GM18517 (cell line): Measurements from ENCODE around the gene AK4.
"Not testable (repeated sequence)": the region's sequence is repeated elsewhere in the genome, so short reads cannot be mapped to it uniquely, and the experiment has no call there.

ENCODE experiments used
- ATAC-seq: cut with Tn5 transposase; IDR thresholded peaks from one replicate; pipeline ENCODE4 v1.9.1; 2021; ENCODE audit warnings: mild to moderate bottlenecking, moderate library complexity; ENCODE audit not compliant: unreplicated experiment

Gene AK4

DNA sequence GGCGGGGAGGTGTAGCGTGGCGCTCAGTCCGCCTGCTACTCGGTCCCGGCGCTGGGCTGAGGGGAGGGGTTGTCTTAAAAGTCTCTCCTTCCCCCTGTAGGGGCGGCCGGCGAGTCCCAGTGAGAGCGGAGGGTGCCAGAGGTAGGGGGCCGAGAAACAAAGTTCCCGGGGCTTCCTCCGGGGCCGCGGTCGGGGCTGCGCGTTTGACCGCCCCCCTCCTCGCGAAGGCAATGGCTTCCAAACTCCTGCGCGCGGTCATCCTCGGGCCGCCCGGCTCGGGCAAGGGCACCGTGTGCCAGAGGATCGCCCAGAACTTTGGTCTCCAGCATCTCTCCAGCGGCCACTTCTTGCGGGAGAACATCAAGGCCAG lies at the start of gene AK4:
Gene AK4 (plus strand): TSS at position 26 of the 370 bp plus-strand sequence. CDS start 205 bp downstream, at position 231.
- ATAC-seq = peak; percentile 19

DNA sequence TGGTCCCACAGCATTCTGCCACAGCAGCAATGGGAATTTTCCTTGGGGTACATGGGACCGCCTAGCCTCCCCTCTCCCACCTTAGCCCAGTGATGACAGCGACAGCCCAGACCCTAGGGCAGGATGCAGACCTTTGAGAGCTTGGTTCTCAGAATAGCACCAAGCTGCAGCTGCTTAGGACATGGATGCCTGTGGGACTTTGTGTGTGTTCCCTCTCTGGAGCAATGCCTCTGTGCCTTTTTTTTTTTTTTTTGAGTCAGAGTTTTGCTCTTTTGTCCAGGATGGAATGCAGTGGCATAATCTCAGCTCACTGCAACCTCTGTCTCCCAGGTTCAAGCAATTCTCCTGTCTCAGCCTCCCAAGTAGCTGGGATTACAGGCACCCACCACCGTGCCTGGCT lies 44.2 kb upstream of the AK4 start:
- no peak for ATAC-seq

DNA sequence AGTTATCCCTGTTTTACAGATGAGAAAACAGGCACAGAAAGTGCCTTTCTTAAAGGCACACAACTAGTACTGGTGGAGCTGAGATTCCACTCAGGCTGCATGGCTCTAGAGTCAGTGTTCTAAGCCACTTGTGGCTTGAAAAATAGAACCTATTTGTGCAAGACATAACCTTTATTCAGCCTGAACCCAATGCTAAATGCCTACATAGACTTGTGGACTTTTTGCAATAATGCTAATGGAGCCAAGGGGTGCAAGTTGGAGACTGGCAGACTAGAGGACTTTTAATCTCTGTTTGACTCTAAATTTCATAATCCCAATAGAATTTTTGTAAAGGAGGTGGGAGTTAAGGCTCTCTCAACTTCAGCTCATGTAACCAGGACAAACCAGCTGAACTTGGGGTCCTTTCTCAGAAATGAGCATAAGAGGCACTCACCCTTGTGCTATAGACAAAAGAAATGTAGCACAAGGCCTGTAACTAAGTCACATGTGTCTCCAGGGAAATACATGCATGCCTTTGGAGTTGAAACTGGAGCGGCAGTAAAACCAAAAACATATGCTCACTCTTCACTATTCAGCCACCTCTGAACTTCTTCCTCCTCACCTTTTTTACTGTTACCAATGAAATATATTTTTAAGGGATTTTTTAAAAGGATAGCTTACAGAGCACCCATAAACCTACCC lies 43.0 kb upstream of the AK4 start:
- ATAC-seq = no peak

DNA sequence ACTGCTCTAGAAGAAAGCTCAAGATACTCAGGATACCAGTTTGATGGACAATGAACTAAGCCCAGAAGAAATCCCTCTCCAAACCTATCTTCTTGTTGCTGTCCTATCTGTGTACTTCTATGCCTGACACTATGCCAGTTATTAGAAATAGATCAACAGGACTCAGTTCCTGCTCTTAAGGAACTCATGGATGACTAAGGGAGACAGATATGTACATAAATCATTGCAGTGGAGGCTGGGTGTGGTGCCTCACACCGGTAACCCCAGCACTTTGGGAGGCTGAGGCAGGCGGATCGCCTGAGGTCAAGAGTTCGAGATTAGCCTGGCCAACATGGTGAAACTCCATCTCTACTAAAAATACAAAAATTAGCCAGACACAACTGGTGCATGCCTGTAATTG lies 42.4 kb upstream of the AK4 start:
- no peak for ATAC-seq

DNA sequence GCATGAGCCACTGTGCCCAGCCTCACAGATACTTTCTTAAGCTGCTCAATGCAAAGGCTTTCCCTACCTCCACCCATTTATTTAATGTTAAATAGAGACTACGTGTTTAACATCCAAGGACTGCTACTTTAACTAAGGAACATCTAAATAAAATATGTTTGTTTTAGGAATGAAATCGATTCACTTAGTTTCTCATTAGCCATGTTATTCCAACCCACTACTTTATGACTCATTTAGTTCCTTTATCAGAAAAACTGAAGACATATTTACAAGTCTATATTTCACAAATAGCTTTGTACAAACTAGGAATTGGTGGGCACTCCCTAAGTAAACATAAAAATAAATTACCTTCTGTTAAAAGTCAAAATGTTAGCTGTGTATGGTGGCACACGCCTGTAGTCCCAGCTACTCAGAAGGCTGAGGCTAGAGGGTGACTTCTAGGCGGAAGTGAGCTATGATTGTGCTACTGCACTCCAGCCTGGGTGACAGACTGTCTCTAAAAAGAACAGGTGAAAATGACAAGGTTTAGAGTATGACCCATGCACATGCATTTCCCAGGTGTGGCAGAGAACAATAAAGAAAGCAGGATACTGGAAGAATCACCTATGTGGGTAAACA lies 39.9 kb upstream of the AK4 start:
- no peak for ATAC-seq

DNA sequence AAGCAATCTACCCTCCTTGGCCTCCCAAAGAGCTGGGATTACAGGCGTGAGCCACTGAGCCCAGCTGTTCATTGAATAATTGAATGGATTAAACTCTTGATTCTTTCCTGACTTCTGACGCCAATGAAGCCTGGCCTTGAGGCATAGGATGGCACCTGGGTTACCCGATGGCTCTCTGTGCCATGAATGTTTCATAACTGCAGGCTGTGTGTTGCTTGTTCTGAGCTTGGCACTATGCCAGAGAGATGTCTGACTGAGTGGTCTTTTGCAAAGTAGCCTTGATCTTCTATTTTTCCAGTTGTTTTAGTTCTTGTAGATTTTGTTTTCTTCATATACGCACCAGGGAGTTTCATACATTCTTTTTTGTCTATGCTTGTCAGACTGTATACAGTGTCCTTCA lies 38.5 kb upstream of the AK4 start:
- no peak for ATAC-seq

DNA sequence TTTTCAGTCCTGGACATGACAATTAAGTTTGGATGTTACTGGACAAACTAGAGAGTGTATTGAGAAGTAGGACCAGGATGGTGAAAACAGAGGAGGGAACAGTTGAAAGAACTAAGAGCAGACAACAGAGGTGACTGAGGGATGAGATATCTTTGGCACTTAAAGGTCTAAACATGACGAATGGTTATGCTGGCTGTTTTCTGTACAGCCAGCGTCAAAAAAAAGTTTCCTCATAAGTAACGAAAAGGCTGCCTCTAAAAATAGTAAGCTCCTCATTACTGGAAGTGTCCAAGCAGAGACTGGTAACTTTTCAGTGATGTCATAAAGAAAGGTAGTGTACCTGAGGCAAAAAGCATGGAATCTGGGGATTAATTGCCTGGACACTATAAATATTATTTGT lies 35.2 kb upstream of the AK4 start:
- no peak for ATAC-seq

DNA sequence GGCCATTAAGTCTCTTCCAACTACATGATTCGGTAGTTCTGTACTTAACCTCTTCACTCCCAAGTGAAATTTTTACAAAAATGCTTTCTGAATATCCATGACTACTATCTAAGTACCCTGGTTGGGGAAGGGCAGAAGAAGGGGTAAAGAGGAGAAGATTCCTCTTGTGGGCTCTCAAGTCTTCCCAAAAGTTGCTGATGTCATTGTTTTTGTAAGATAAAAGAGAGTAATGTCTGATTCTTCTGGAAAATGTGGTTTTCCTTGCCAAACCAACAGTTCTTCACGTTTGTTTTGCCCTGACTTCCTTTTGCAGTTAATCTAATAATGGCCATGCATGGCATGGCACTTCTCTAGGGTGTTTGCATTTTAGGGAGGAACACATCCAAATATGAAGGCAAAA lies 34.7 kb upstream of the AK4 start:
- ATAC-seq = no peak

DNA sequence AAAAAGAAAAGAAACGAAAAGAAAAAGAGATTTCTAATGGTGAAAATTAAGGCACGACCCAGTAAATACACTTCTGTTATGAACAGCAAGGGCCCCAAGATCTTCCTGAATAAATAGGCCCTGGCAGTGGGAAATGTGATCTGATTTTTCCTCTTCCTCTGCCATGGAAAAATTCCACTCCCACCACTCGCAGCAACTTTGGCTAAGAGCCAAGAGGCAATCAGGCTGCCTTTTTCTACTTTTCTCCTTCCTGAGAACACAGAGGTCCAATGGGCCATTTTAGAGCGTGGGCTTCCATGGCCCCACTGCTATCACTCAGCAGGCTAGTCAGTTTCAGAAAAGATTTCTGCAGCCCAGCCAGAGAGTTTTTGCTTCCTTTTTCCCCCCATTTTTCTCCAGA lies 33.7 kb upstream of the AK4 start:
- ATAC-seq = no peak

DNA sequence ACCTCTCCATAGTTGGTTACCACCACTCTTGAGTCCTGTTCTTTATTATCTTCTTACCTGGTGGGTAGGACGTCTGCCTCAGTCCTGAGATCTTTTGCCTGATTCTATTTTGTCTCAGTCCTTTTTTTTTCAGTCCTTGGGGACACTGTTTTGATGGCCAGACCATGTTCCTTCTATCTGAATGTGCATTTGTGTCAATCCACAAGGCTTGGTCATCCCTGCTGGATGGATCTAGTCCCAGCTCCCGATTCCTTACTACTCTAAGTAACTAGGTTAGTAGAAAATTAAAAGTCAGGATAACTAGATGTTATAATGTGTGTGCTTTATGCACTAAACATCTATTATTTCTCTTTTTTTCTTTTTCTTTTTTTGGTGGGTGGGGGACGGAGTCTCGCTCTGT lies 28.1 kb upstream of the AK4 start:
- ATAC-seq = no peak

DNA sequence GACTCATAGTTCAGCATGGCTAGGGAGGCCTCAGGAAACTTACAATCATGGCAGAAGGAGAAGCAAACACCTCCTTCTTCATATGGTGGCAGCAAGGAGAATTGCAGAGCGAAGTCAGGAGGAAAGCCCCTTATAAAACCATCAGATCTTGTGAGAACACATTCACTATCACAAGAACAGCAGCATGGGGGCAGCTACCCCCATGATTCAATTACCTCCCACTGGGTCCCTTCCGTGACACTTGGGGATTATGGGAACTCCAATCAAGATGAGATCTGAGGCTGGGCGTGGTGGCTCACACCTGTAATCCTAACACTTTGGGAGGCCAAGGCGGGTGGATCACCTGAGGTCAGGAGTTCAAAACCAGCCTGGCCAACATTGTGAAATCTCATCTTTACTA lies 18.9 kb upstream of the AK4 start:
- ATAC-seq = not testable (repeated sequence)

DNA sequence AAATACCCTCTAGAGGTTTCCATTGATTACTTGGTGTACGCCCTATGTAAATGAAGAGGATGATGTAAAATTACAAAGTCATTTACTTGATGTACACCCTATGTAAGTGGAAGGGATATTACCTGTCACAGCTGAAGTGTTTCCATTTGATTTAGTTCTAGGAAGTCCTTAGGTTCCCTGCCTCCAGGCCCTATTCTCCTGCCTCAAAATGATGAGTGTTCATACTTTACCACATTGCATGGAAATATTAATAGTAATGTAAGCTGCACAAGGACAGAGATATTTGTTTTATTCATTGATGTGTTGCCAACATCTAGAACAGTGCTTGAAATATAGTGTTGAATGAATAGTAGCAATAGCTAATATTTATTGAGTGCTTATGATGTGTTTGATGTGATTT lies 9.5 kb upstream of the AK4 start:
- ATAC-seq = no peak

DNA sequence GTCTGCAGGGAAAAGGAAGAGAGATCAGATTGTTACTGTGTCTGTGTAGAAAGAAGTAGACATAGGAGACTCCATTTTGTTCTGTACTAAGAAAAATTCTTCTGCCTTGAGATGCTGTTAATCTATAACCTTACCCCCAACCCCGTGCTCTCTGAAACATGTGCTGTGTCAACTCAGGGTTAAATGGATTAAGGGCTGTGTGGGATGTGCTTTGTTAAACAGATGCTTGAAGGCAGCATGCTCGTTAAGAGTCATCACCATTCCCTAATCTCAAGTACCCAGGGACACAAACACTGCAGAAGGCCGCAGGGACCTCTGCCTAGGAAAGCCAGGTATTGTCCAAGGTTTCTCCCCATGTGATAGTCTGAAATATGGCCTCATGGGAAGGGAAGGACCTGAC lies 8.2 kb upstream of the AK4 start:
- ATAC-seq = not testable (repeated sequence)

DNA sequence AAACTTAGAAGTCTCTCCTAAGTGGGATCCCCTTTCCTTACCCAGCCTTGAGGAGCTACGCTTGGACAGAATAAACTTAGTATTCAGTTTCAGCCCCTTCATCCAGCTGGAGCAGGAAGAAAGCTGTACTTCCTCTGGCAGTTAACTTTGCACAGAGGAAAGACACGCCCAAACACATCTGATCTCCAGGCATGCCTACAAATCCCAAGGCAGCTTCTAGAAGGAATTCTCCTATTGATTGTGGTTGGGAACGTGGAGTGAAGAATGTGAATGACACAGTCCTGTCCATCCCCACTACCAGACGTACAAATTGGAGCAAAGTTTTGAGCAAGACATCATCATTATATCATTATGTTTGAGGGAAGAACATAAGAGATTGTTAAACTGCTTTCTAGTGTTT lies 6.6 kb upstream of the AK4 start:
- no peak for ATAC-seq

DNA sequence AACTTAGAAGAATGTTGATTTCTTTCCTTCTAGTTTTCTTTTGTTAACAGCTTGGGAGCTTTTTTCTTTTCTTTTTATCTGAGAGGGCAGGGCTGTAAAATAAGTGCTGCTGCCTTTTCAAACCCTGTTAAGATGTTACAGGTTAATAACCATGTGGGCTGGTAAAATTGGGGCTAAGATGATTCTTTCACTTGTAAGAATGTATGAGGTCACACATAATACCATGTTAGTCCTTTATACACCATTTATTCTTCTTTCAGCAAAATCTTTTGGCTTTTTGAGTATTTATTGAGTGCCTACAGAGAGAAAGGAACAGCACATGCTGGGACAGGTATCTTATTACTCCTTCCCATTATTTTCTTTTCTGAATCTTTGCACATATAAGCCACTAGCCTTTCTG lies 6.1 kb upstream of the AK4 start:
- ATAC-seq = no peak

DNA sequence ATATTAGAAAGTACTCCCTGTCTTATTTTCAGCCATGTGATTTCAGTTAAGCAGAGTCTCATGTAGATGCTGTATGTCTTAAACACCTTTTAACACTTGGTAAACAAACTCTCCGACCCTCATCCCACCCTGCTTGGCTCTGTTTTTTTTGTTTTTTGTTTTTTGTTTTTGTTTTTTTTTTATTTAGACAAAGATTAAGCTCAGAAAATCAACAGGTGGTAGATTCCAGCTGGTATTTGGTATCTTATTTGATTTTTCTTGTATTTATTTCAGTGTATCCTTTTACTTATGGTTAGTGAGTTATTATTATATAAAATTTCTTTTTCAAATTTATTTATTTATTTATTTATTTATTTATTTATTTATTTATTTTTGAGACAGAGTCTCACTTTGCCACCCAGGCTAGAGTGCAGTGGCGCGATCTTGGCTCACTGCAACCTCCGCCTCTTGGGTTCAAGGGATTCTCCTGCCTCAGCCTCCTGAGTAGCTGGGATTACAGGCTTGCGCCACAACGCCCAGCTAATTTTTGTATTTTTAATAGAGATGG lies 4.8 kb upstream of the AK4 start:
- ATAC-seq = not testable (repeated sequence)

DNA sequence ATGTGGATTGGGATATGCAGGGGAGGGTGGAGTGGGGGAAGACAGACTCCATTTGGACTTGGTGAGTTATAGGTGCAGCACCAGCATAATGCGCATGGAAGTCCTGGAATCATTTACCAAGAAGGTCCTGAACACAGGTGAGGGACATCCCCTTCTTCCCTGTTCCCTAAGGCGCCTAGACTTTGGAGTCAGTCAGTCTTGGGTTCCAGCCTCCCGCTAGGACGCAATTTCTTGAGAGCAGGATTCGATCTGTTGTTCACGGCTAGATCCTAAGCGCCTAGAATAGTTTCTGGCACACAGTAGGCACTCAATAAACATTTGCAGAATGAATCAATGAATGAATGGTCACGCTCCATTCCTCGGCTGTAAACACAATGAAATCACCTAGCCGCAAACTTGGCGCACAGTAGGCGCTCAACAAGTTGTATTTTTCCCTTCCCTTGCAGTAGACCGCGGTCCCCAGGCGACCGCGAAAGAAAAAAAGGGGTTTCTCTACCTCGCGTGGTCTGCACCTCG lies 1.0 kb upstream of the AK4 start:
- no peak for ATAC-seq

DNA sequence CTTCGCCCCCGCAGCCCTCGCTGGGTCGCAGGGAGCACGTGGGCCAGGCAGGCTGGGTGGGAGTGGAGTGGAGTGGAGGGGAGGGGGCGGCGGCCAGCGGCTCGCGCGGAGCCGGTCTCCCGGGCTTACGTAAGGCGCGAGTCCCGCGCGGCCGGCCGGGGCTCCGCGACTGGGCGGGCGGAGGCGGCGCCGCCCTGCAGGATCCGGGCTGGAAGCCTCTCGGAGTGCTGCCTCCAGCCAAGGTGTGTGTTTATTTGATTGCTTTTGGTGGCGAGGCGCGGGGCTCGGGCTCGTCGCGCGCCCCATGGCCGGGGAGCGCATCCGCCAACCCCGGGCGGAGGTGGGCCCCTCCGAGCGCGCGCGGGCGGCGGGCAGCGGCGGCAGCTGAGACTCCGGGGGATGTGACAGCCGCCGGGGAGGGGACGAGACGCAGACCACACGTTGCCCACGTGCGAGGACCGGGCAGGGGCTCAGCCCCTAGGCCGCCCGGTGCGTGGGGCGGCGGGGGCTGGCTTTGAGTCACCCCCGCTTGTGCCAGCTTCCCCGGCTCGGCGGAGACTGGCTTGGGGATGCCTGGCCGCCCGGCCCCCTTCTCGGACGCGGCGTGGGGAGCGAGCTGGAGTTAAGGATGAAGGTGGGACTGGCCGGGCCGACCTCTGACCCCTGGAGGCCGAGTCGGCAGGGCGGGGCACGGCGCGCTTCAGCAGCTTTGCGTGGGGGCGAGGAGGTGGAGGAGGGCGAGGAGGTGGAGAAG lies 402 bp upstream of the AK4 start:
- peak; percentile 68 for ATAC-seq

DNA sequence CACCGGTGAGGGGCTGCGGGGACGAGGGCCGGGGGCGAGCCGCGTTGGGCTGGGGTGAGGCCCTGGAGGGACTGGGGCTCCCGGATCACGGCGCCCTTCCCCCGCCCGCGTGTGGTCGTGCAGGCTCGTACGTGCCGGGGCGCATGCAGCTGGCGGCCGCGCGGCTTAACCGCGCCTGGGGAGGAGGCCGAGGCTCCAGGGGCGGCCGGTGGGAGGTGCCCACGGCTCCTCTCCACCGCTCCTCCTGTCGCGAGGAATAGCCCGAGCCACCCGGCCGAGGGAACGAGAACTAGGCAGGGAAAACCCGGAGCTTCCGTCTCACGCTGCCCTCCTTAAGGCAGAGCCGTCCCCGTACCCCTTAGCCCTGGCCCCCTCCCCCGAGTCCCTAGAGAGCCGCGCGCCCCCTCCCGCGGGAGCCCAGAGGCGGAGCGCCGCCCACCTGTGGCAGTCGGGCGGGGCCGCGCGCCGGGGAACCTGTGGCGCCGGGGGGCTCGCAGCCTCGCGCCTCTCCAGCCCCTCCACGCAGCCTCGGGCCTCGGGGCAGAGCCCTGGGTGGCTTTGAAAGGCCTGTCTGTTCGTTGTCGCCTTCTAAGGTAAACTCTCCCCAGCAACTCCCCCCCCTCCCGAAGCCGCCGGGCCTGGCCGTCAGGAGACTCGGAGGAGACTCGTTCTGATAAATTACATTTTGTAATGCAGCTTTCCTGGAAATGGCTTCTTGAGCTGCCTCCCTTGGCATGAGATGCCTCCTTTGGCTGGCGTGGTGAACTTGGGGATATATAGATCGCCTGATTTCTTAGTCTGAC lies 746 bp downstream of the AK4 start:
- peak; percentile 38 for ATAC-seq

DNA sequence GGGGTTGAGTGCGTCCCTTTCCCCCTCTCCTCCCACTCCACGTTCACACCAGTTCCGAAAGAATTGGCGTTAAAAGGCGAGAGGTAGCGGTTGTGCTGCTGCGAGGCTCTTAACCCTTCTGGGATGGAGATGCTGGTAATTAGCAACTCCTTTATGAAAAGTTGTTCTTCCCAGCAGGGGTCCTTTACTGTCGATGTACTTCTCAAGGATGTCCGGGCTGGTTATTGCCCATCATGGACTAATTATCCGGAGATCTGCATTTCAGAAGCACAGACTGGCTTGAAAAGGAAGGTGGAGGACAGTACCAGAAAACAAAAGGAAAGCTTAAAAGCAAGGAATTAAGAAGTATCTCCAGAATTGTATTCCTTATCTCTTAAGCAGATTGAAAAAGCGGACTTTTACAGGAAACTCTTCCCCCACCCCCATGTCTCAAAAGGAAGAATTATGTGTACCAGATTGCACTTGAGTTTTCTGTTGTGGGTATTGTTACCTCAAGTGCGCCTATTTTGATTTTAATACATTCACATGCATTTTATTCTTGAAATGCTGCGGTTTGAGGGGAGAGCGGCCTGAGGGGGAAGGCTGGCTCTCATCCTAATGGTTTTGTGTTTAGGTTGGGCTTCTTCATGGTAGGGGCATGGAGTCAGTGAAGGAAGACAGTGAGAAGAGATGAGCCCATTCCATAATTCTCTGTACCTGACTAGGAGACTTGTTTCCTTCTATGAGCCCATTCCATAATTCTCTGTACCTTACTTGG lies 1.5 kb downstream of the AK4 start:
- no peak for ATAC-seq
